H7 (cell line): Measurements from ENCODE around the gene PLCXD3. TPM values are rescaled to one million over a fixed set of nuclear protein-coding genes. Genes with fewer than 3 reads are reported as not detected.
"Not testable (repeated sequence)": the region's sequence is repeated elsewhere in the genome, so short reads cannot be mapped to it uniquely, and the experiment has no call there.

Experiments used
- DNase-seq: peaks from one replicate; pipeline ENCODE4 v3.0.0; 2012
- H3K27me3 ChIP-seq: 2 replicates; pipeline ENCODE4 v1.6.0; 2011; ENCODE audit warnings: mild to moderate bottlenecking, low read length; ENCODE audit not compliant: control insufficient read depth, insufficient read depth
- H3K36me3 ChIP-seq: replicated peaks from 2 replicates; pipeline ENCODE4 v1.5.1; 2011; ENCODE audit warnings: low read length; ENCODE audit not compliant: control insufficient read depth, insufficient read depth
- H3K4me3 ChIP-seq: 2 replicates; pipeline ENCODE4 v1.5.1; 2011; ENCODE audit warnings: low read depth, mild to moderate bottlenecking, control low read depth, low read length, moderate library complexity; ENCODE audit not compliant: insufficient read depth
- total RNA-seq: library from RNA; depleted of rRNA; stranded (reverse); fragments of >200 nt; shearing (Covaris generic); gene quantifications from 2 replicates; pipeline ENCODE4 v1.2.3, GENCODE V29; 2014

The PLCXD3 gene
- total RNA-seq, 1 experiment from 2014 or later: 0.38 TPM

DNA sequence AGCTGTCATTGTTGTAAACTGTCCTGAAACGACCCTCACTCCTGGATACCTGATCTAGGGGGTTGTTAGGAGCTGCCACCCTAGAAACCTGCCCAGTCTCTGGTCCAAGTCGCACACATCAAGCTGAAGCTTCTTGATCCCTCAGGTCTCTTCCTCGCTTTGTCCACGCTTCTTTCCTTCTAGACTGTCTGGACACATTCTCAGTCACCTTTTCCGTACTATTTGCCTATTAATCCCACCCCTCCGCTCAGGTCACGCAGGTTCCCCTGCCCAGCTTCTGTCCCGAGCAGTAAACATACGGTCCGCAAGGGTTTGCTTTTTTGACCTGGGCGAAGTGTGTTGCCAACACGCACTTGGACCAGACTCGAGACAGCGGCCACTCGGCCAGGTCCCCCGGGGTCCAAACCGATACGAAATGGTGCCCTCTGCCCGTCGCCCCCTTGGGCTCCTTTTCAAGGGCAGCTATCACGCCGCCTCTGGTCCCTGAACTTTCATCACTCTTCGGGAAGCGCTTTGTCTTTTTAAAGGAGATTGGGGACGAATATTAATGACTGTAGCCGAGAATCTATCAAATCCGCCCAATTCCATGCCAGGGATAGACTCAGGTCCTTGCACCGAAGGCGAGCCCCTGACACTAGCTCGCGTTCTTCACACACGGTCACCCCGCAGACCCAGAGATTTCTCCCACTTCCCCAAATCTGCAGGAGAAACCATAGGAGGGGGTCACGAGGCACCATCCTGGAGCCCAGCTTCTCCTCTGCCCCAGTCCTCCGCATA is 814 bp downstream of the PLCXD3 start:
- H3K27me3 ChIP-seq: peaks cover 29% of the 10 kb centered on the region
- DNase-seq: peak; percentile 23

DNA sequence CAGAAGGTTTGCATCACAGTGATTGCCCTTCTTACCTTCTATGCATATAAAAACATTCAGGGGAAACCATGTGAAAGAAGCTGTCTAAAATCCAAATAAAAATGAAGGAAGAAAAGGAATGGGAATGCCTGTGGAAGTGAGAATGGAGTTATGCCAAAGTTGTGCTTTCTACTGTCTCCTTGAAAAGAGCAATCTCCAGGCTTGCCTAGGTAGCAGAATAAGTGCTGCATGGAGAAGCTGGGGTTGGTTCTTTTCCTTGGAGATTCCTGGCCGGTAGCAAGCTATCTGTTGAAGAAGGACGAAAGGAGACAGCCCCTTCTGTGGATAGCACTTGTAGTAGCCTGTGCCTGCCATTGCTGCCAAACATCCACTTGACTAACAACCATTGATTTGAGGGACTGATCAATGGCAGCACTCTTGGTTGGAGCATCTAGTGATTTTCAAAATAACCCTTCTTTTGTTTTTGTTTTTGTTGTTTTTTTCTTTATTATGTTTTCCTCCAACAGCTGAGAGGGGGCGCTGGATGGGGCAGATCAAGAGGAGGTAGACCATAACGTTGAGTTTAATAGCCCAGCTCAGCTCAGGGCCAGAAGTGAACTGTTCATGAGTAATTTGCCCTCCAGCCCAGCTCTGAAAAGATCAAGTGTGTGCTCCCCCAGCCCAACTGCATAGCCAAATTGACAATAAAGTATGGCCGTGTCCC is 1.6 kb downstream of the PLCXD3 start:
- Histone ChIP-seq H3K27me3 (peaks cover 29% of the 10 kb centered on the region), H3K36me3 (no peaks in the 10 kb centered on the region), H3K4me3 (no peak overlapping the region)
- DNase-seq: no peak

More for the DNA sequence above, 814 bp downstream of the PLCXD3 start:
- Histone ChIP-seq H3K36me3 (no peaks in the 10 kb centered on the region), H3K4me3 (peak overlapping the region; percentile 54)

DNA sequence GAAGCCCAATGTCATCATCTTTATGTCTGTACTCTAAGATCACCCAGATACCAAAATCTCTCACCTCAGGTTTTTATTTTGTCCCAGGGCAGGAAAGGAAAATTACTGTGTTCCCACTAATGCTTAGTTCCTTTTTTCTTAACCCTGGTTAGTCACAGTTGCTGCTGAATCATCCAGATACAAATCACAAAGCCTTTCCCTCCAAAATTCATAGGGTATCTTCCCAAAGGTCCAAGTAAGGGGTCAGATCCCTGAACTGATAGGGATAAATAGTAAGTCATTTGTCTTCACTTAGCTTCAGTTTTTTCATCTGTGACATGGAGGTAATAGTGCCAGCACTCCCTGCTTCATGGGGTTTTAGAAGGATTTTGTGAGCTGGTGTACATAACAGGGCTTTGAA is 2.2 kb downstream of the PLCXD3 start:
- Histone ChIP-seq H3K36me3 (no peaks in the 10 kb centered on the region), H3K4me3 (no peak overlapping the region), H3K27me3 (peaks cover 29% of the 10 kb centered on the region)
- no peak for DNase-seq

DNA sequence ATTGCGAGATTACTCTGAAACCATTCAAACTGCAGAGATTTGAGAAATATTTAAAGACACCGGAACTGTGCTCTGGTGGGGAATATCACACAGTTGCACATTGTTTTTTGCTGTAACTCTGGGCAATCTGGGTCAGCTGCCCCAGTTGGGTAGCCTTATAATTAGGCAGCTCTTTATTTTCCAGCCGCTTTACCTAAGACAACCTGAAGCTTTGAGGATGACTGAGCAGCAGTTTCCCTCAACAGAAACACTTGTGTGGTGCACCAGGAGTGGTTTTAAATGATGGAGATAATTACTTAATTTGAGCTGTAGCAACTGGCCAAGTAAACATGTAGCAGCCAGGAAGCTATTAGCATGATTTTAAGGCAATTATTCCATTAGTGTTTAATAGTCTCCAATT is 2.9 kb downstream of the PLCXD3 start:
- Histone ChIP-seq H3K4me3 (no peak overlapping the region), H3K36me3 (no peaks in the 10 kb centered on the region), H3K27me3 (peaks cover 29% of the 10 kb centered on the region)
- no peak for DNase-seq

DNA sequence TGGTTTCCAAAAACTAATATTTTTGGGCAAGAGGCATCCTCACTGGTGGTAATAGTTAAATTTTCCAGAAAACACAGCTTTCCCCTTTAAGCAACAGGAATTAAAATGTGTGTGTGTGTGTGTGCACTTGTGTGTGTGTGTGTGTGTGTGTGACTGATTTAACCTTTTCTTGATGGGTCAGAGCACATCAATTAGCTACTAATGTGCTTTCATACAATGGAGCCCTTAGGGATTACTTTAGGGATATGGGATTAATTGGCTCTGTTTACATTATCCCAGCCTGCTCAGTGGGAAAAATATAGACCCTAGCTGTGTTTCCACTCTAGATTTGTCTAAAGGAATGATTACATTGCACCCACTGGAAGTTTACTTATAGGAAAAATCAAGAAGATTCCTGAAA is 6.5 kb downstream of the PLCXD3 start:
- DNase-seq: no peak
- no peak overlapping the region for H3K4me3 ChIP-seq
- H3K36me3 ChIP-seq: no peaks in the 10 kb centered on the region
- H3K27me3 ChIP-seq: peaks cover 3% of the 10 kb centered on the region

DNA sequence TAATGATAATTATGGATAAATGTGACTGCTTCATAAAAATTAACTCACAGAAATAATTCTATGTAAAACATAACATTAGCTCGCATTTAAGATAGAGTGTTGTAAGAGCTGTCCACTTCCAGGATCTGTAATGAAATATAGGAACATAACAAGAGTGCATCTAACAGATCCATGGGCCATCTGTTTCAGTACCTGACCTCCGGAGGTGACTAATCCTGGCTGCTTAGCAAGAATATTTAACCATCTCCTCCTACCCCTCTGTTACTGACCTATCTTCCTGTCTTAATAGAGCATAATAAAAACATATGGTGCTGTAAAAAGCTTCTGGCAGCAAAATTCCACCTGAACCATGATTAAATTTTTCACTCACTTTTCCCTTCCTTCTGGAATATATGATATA is 7.1 kb downstream of the PLCXD3 start:
- Histone ChIP-seq H3K4me3 (no peak overlapping the region), H3K27me3 (no peaks in the 10 kb centered on the region), H3K36me3 (no peaks in the 10 kb centered on the region)
- no peak for DNase-seq

DNA sequence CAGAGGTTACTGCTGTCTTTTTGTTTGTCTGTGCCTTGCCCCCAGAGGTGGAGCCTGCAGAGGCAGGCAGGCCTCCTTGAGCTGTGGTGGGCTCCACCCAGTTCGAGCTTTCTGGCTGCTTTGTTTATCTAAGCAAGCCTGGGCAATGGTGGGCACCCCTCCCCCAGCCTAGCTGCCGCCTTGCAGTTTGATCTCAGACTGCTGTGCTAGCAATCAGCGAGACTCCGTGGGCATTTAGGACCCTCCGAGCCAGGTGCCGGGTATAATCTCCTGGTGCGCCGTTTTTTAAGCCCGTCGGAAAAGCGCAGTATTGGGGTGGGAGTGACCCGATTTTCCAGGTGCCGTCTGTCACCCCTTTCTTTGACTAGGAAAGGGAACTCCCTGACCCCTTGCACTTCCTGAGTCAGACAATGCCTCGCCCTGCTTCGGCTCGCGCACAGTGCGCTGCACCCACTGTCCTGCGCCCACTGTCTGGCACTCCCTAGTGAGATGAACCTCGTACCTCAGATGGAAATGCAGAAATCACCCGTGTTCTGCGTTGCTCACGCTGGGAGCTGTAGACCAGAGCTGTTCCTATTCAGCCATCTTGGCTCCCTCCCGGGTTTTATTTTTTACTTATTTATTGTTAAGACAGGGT is 16.8 kb downstream of the PLCXD3 start:
- not testable (repeated sequence) for DNase-seq, H3K36me3 ChIP-seq, H3K27me3 ChIP-seq, H3K4me3 ChIP-seq

DNA sequence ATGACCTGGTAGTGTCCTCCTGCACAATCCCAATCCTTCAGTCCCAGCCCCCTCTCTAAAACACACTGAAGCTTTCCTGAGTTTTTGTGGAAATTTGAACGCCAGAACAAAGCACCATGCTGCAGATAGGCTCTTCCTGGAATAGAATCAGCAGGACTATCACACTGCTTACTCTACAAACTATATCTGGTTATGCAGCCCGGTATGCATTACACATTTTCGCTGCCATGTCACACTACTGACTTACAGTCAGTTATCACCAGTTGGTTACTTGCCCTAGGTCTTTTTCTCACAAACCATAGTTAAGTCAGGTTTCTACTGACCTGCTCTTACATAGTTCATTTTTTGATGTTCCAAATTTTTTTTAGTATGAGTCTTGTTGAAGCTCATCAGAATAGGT is 24.9 kb downstream of the PLCXD3 start:
- Histone ChIP-seq H3K36me3 (no peaks in the 10 kb centered on the region), H3K4me3 (no peak overlapping the region), H3K27me3 (no peaks in the 10 kb centered on the region)
- DNase-seq: no peak

DNA sequence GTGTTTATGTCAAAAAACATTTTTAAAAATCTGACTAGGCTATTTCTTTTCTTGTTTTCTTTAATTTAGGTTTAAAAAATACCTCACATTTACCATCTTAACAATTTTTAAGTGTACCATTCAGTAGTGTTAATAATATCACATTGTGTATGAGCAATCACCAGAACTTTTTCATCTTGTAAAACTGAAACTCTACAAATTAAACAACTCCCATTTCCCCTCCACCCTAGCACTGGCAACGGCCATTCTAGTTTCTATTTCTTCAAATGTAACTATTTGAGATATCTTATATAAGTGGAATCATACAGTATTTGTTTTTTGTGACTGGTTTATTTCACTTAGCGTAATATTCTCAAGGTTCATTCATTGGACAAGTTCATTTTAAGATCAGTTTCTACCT is 27.7 kb downstream of the PLCXD3 start:
- H3K36me3 ChIP-seq: no peaks in the 10 kb centered on the region
- DNase-seq: no peak

DNA sequence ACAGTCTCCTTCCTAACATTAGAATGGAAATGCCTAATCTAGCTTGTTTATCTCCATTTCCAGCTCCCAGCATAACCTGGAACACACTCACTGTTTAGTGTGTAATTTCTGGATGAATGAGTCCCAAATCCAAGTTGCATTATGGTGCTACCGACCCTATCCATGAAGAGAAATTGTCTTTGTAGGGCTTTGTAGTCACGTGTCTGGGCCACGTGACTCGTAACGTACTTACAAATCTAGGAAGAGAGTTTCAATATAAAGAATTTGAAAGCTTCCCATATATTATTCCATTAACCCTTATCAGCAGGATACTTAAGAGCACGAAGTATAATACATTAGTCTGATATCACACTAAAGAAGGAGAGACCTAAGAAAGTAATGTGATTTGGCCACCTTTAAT is 28.2 kb downstream of the PLCXD3 start:
- no peak for DNase-seq
- H3K27me3 ChIP-seq: no peaks in the 10 kb centered on the region
- no peak overlapping the region for H3K4me3 ChIP-seq
- no peaks in the 10 kb centered on the region for H3K36me3 ChIP-seq

More for the DNA sequence above, 27.7 kb downstream of the PLCXD3 start:
- H3K27me3 ChIP-seq: no peaks in the 10 kb centered on the region
- H3K4me3 ChIP-seq: no peak overlapping the region

DNA sequence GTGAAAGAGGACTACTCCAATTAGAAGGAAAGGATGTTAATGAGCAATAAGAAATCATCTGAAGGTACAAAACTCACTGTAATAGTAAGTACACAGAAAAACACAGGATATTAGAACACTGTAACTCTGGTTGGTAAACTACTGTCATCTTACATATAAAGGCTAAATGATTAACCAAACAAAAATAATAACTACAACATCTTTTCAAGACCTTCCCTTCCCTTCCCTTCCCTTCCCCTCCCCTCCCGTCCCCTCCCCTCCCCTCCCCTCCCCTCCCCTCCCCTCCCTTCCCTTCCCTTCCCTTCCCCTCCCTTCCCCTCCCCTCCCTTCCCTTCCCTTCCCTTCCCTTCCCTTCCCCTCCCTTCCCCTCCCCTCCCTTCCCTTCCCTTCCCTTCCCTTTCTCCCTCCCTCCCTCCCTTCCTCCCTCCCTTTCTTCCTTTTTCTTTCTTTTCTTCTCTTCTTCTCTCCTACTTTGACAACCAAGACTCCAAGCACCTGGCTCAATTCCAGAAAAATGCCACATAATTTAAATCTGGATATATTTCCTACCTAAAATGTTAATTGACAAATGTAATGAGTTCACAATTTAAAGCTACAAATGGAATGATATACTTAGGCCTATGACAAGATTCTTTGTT is 38.7 kb downstream of the PLCXD3 start:
- not testable (repeated sequence) for DNase-seq, H3K4me3 ChIP-seq, H3K36me3 ChIP-seq, H3K27me3 ChIP-seq

DNA sequence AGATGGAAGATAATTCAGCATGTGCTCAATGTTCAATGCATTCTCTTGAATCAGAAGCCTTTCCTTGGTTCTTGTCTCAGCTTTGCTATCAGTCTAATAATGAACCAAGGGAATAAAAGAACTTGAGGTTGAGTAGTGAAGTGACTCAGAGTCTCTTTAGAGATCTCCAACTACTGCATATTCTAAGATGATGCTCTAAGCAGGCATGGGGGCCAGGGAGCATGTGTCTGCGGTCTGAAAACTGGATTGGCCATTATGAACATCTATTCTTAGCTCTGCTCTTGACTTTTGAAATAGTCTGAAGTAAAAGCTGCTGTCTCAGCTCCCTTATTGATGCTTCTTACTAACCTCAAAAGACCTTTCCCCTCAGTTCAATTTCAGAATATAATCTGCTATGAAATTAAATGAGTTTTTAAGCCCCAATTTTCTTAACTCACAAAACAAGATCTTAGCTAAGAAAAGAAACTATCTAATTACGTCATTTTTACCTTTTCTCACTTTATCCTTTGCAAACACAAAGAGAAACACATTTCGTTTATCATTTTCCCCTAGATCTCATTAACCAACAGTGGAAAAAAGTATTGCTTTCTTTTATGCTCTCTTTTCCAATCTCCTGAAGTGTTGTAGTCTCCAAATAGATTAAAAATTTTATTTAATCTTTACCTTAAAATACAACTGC is 44.8 kb downstream of the PLCXD3 start:
- H3K27me3 ChIP-seq: no peaks in the 10 kb centered on the region
- H3K36me3 ChIP-seq: no peaks in the 10 kb centered on the region
- DNase-seq: no peak

DNA sequence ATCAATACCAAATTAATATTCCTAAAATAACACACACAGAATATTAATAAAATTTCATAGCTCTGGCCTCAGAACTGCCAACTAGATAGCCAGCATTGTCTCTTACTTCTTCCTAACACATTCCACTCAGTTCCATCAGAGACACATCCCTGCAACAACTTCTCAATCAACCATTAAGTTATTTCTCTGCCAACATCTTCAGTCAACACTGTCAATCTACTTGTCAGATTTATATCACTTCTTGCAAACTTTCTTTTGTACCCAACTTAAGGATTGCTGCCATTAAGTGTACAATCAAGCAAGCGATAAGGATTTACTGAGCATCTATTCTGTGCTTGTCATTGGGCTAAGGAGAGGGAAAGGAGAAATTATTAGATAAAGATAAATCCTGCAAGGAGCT is 50.8 kb downstream of the PLCXD3 start:
- Histone ChIP-seq H3K27me3 (no peaks in the 10 kb centered on the region), H3K4me3 (no peak overlapping the region), H3K36me3 (no peaks in the 10 kb centered on the region)
- no peak for DNase-seq

More for the DNA sequence above, 44.8 kb downstream of the PLCXD3 start:
- H3K4me3 ChIP-seq: no peak overlapping the region

DNA sequence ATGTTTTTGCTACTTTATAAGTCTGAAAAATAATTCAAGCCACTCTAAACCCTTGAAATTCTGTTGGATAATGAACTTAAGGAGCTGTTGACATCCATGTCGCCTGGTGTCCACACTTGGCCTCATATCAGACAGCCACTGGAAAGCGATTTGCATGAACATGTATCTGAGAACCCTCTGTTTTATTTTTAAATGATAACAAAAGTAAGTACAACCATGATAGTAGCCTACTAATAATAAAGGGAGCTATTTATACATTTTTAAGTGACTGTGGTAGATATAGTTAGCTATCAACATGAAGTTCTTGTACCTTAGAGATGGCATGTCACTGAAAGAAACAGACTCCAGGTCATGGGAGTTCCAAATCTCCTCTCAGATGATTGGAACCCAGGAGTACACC is 53.3 kb downstream of the PLCXD3 start:
- no peaks in the 10 kb centered on the region for H3K27me3 ChIP-seq

More for the DNA sequence above, 53.3 kb downstream of the PLCXD3 start:
- H3K36me3 ChIP-seq: no peaks in the 10 kb centered on the region
- no peak overlapping the region for H3K4me3 ChIP-seq
- DNase-seq: no peak
